OCI-LY3 (cell line): ENCODE data around the gene RIN1.

ENCODE experiments used
- CTCF ChIP-seq: fragments of 200-600, 300-600 bp; sonication (generic); IDR thresholded peaks from 2 replicates; pipeline ENCODE4 v1.5.1; 2014; ENCODE audit warnings: antibody characterized with exemption, low read length, low read depth
- EZH2phosphoT487 ChIP-seq: fragments of 200-600 bp; shearing (Covaris generic); IDR thresholded peaks from 2 replicates; pipeline ENCODE4 v1.6.1; 2018; ENCODE audit warnings: antibody characterized with exemption, mixed run types, low read depth

- TF ChIP-seq CTCF (no peak), EZH2phosphoT487 (no peak)
Observed at GRCh38 chr11:66291303-66291705, 44.9 kb downstream of the RIN1 start.
